ENCODE data around the gene SDK2. TPM values are rescaled to one million over a fixed set of nuclear protein-coding genes. Genes with fewer than 3 reads are reported as not detected.

The SDK2 gene
- total RNA-seq, 1 donor from 2014 or later: not detected

- no peak for DNase-seq (ENCODE audit: low read depth in 2 of 2)
These were observed 83.1 kb downstream of the SDK2 start for GRCh38 chr17:73561111-73561510.

GRCh38 chr17:73560661-73561060 is 83.6 kb downstream of the SDK2 start:
- no peak for DNase-seq (ENCODE audit: low read depth in 2 of 2)

GRCh38 chr17:73559532-73559931 is 84.7 kb downstream of the SDK2 start:
- DNase-seq (ENCODE audit: low read depth in 2 of 2): no peak

- DNase-seq (ENCODE audit: low read depth in 2 of 2): no peak
These were observed 88.9 kb downstream of the SDK2 start for GRCh38 chr17:73555199-73555960.

GRCh38 chr17:73554498-73554897 is 89.7 kb downstream of the SDK2 start:
- DNase-seq (ENCODE audit: low read depth in 2 of 2): no peak

GRCh38 chr17:73553311-73553710 is 90.9 kb downstream of the SDK2 start:
- no peak for DNase-seq (ENCODE audit: low read depth in 2 of 2)

- no peak for DNase-seq (ENCODE audit: low read depth in 2 of 2)
These were observed 91.8 kb downstream of the SDK2 start for GRCh38 chr17:73552300-73553048.

- no peak for DNase-seq (ENCODE audit: low read depth in 2 of 2)
These were observed 92.5 kb downstream of the SDK2 start for GRCh38 chr17:73551759-73552158.

- DNase-seq (ENCODE audit: low read depth in 2 of 2): no peak
These were observed 93.1 kb downstream of the SDK2 start for GRCh38 chr17:73551144-73551543.

- DNase-seq (ENCODE audit: low read depth in 2 of 2): no peak
These were observed 93.7 kb downstream of the SDK2 start for GRCh38 chr17:73550556-73550955.

GRCh38 chr17:73549841-73550430 is 94.3 kb downstream of the SDK2 start:
- DNase-seq (ENCODE audit: low read depth in 2 of 2): no peak

GRCh38 chr17:73548620-73549311 is 95.5 kb downstream of the SDK2 start:
- DNase-seq (ENCODE audit: low read depth in 2 of 2): no peak

- DNase-seq (ENCODE audit: low read depth in 2 of 2): no peak
These were observed 96.5 kb downstream of the SDK2 start for GRCh38 chr17:73547790-73548189.

- DNase-seq (ENCODE audit: low read depth in 2 of 2): no peak
These were observed 97.3 kb downstream of the SDK2 start for GRCh38 chr17:73546770-73547536.

GRCh38 chr17:73546114-73546513 is 98.1 kb downstream of the SDK2 start:
- no peak for DNase-seq (ENCODE audit: low read depth in 2 of 2)

- DNase-seq (ENCODE audit: low read depth in 2 of 2): no peak
These were observed 98.9 kb downstream of the SDK2 start for GRCh38 chr17:73545109-73546032.

GRCh38 chr17:73544333-73544732 is 99.9 kb downstream of the SDK2 start:
- DNase-seq (ENCODE audit: low read depth in 2 of 2): no peak

- DNase-seq (ENCODE audit: low read depth in 2 of 2): no peak
These were observed 101.9 kb downstream of the SDK2 start for GRCh38 chr17:73542323-73542722.

- DNase-seq (ENCODE audit: low read depth in 2 of 2): no peak
These were observed 102.7 kb downstream of the SDK2 start for GRCh38 chr17:73541561-73541981.

- no peak for DNase-seq (ENCODE audit: low read depth in 2 of 2)
These were observed 103.1 kb downstream of the SDK2 start for GRCh38 chr17:73541111-73541510.
